ENCODE measurements around the gene GSTP1. TPM values are rescaled to one million over a fixed set of nuclear protein-coding genes. Genes with fewer than 3 reads are reported as not detected.

GSTP1 gene
- total and polyA plus RNA-seq, 9 of the 15 experiments (the other 6 are each of a cell fraction or from before 2014, with no cell fraction given) = 592 to 2,150 (median 1,204) TPM

- peak; percentile 65; the same call in 1 of the 2 replicates for TF ChIP-seq ZBTB2 (IDR thresholded peaks at IDR 0.05)
- TF ChIP-seq NFXL1 (CRISPR knock-in tag; IDR thresholded peaks at IDR 0.05) = no peak
- peak; percentile 70 for TF ChIP-seq RBFOX2 (IDR thresholded peaks at IDR 0.05; ENCODE audit: low read depth, low read length)
- TF ChIP-seq ATF7 (IDR thresholded peaks at IDR 0.05) = peak; percentile 79
- TF ChIP-seq L3MBTL2 (IDR thresholded peaks at IDR 0.05) = 0 out of 2 replicates have a peak, but pooled peaks have one; percentile 61
- TF ChIP-seq SOX6 (IDR thresholded peaks at IDR 0.05) = 0 out of 2 replicates have a peak, but pooled peaks have one; percentile 37
- TF ChIP-seq ZBTB11 (CRISPR knock-in tag; IDR thresholded peaks at IDR 0.05) = peak in 2 of 3 experiments; percentile 57 to 94; a peak in 4 of 6 replicates
- no peak for TF ChIP-seq ARHGAP35 (IDR thresholded peaks at IDR 0.05; ENCODE audit: partially characterized antibody)
- no peak; the same call in 1 of the 2 replicates for TF ChIP-seq ELF1 (tag; IDR thresholded peaks at IDR 0.05)
- peak; percentile 86 for TF ChIP-seq THAP12 (CRISPR knock-in tag; IDR thresholded peaks at IDR 0.05)
- peak; percentile 75; the same call in 1 of the 2 replicates for TF ChIP-seq STAT6 (CRISPR knock-in tag; IDR thresholded peaks at IDR 0.05)
- peak; percentile 64 for TF ChIP-seq KDM5B (IDR thresholded peaks at IDR 0.05; ENCODE audit: insufficient replicate concordance, low read depth, low read length)
- TF ChIP-seq ELK1 (CRISPR knock-in tag; IDR thresholded peaks at IDR 0.05) = no peak
- TF ChIP-seq KAT2B (IDR thresholded peaks at IDR 0.05; ENCODE audit: low read depth, low read length) = no peak
- peak; percentile 70 for TF ChIP-seq CC2D1A (IDR thresholded peaks at IDR 0.05)
- peak; percentile 23; the same call in 1 of the 2 replicates for TF ChIP-seq BHLHE40 (IDR thresholded peaks at IDR 0.05; ENCODE audit: low read length)
Observed at GRCh38 chr11:67630228-67630942, 46.8 kb downstream of the GSTP1 start (continued).
